ENCODE measurements around the gene MGAT5B. TPM values are rescaled to one million over a fixed set of nuclear protein-coding genes. Genes with fewer than 3 reads are reported as not detected.

Gene MGAT5B
- total and polyA plus RNA-seq, 10 of the 15 experiments (the other 5 are each of a cell fraction or from before 2014, with no cell fraction given), result 0.13 TPM; not detected in 9

- no peak for FAIRE-seq
- H4K20me1 ChIP-seq (ENCODE audit: control insufficient read depth, insufficient read depth), result no peaks in the 10 kb centered on the region
- in situ Hi-C loops (cut with MboI), result no loop called here
Measured at GRCh38 chr17:76833747-76834146, 34.5 kb upstream of the MGAT5B start.

GRCh38 chr17:76834870-76835269 lies 33.3 kb upstream of the MGAT5B start:
- H3K27ac ChIP-seq (ENCODE audit: control insufficient read depth, insufficient read depth), result no peak overlapping the region
- intact Hi-C loops (cut with micrococcal nuclease; ENCODE audit: unreplicated experiment), result loop anchor here (5.0 kb wide), 1 partner anchor 108 kb away; the partner anchor contains the start of genes JMJD6 and METTL23
- H4K20me1 ChIP-seq (ENCODE audit: control insufficient read depth, insufficient read depth), result no peaks in the 10 kb centered on the region
- DNase-seq (ENCODE audit: low read depth, low spot score) (no peak), ATAC-seq (no peak), FAIRE-seq (no peak)
- no peaks in the 10 kb centered on the region for H3K4me1 ChIP-seq (ENCODE audit: control insufficient read depth, insufficient read depth, low read length)
- BruUV-seq (replicated peaks), result no TSS peak
- 47% methylated on average over 9 of the region's 9 CpGs for WGBS (ENCODE audit: insufficient coverage, insufficient replicate concordance, low lambda C conversion rate, missing lambda C conversion rate)
- ChIA-PET POLR2A (no interaction called here), SMC1A (ENCODE audit: uncharacterized antibody, unreplicated experiment) (interaction anchor here (0.6 kb wide), 1 partner anchor 18 kb away, joined by 3 read pairs; no protein-coding TSS in a partner anchor), RAD21 (ENCODE audit: unreplicated experiment) (no interaction called here), CTCF (interaction anchor here (1.6 kb wide), 1 partner anchor 9 kb away, joined by 5 read pairs; no protein-coding TSS in a partner anchor)
- H3K9ac ChIP-seq (ENCODE audit: control insufficient read depth, insufficient read depth, low read length), result no peak overlapping the region
- H2AFZ ChIP-seq (ENCODE audit: control insufficient read depth, low read depth, low read length), result no peak overlapping the region
- H3K79me2 ChIP-seq (ENCODE audit: control insufficient read depth, insufficient read depth, low read length), result no peaks in the 10 kb centered on the region
- H3K4me3 ChIP-seq, result no peak overlapping the region
- in situ Hi-C loops (cut with MboI), result no loop called here
- no peaks in the 10 kb centered on the region for H3K36me3 ChIP-seq (ENCODE audit: control insufficient read depth in 2 of 2, insufficient read depth in 2 of 2, low read length in 1 of 2)
- no peaks in the 10 kb centered on the region for H3K9me3 ChIP-seq (replicated peaks; ENCODE audit: control insufficient read depth, insufficient read depth, low read length)
- no peaks in the 10 kb centered on the region; a peak in 2 of 4 replicates for H3K27me3 ChIP-seq (replicated peaks in 1 of 2; ENCODE audit: control insufficient read depth in 2 of 2, insufficient read depth in 2 of 2, low read length in 1 of 2)
- H3K4me2 ChIP-seq (ENCODE audit: control insufficient read depth, insufficient read depth), result no peak overlapping the region
- TF ChIP-seq MEF2B (IDR thresholded peaks at IDR 0.05; ENCODE audit: partially characterized antibody, poor library complexity, severe bottlenecking) (no peak), CEBPZ (IDR thresholded peaks at IDR 0.05; ENCODE audit: low read depth, low read length) (no peak), STAT1 (conservative IDR thresholded peaks at IDR 0.05) (no peak), ZNF207 (IDR thresholded peaks at IDR 0.05; ENCODE audit: borderline replicate concordance) (no peak), MLLT1 (IDR thresholded peaks at IDR 0.05) (no peak), NRF1 (conservative IDR thresholded peaks at IDR 0.05; ENCODE audit: low read depth, low read length) (no peak), RAD21 (IDR thresholded peaks at IDR 0.05; ENCODE audit: insufficient read depth, low read depth, low read length) (no peak), CREM (IDR thresholded peaks at IDR 0.05; ENCODE audit: low read depth) (no peak)

More at GRCh38 chr17:76833747-76834146, 34.5 kb upstream of the MGAT5B start:
- DNase-seq (ENCODE audit: low read depth, low spot score), result no peak
- Histone ChIP-seq H3K9ac (ENCODE audit: control insufficient read depth, insufficient read depth, low read length) (no peak overlapping the region), H3K36me3 (ENCODE audit: control insufficient read depth in 2 of 2, insufficient read depth in 2 of 2, low read length in 1 of 2) (no peaks in the 10 kb centered on the region), H3K79me2 (ENCODE audit: control insufficient read depth, insufficient read depth, low read length) (no peaks in the 10 kb centered on the region), H2AFZ (ENCODE audit: control insufficient read depth, low read depth, low read length) (no peak overlapping the region), H3K9me3 (replicated peaks; ENCODE audit: control insufficient read depth, insufficient read depth, low read length) (no peaks in the 10 kb centered on the region), H3K4me2 (ENCODE audit: control insufficient read depth, insufficient read depth) (no peak overlapping the region), H3K27ac (ENCODE audit: control insufficient read depth, insufficient read depth) (no peak overlapping the region), H3K27me3 (replicated peaks in 1 of 2; ENCODE audit: control insufficient read depth in 2 of 2, insufficient read depth in 2 of 2, low read length in 1 of 2) (no peaks in the 10 kb centered on the region; a peak in 2 of 4 replicates), H3K4me3 (no peak overlapping the region), H3K4me1 (ENCODE audit: control insufficient read depth, insufficient read depth, low read length) (no peaks in the 10 kb centered on the region)
- ATAC-seq, result no peak
- TF ChIP-seq RBBP5 (conservative IDR thresholded peaks at IDR 0.05) (no peak), BCL3 (IDR thresholded peaks at IDR 0.05; ENCODE audit: borderline replicate concordance, insufficient read depth, low read depth, low read length, poor library complexity, severe bottlenecking) (no peak)
- POLR2A ChIA-PET, result no interaction called here
- SMC1A ChIA-PET (ENCODE audit: uncharacterized antibody, unreplicated experiment), result no interaction called here
- CTCF ChIA-PET, result interaction anchor here (1.6 to 2.1 kb wide), 2 partner anchors 10 to 17 kb away, joined by 5 to 6 read pairs; no protein-coding TSS in a partner anchor
- WGBS (ENCODE audit: insufficient coverage, insufficient replicate concordance, low lambda C conversion rate, missing lambda C conversion rate), result 64% methylated on average over 4 of the region's 4 CpGs
- RAD21 ChIA-PET (ENCODE audit: unreplicated experiment), result no interaction called here
- no TSS peak for BruUV-seq (replicated peaks)
- intact Hi-C loops (cut with micrococcal nuclease; ENCODE audit: unreplicated experiment), result no loop called here
